GM23248 (cell line): ENCODE results near the gene RBM19. TPM values are rescaled to one million over a fixed set of nuclear protein-coding genes. Genes with fewer than 3 reads are reported as not detected.

Experiments
- DNase-seq: peaks from one replicate; pipeline ENCODE4 v3.0.0-alpha.2; 2015
- H2AFZ ChIP-seq: fragments of 200-600 bp; sonication (generic); 2 replicates; pipeline ENCODE4 v1.6.1; 2016; ENCODE audit warnings: antibody characterized with exemption
- H3F3A ChIP-seq: fragments of 200-600 bp; sonication (generic); 2 replicates; pipeline ENCODE4 v1.6.1; 2016; ENCODE audit warnings: mild to moderate bottlenecking, antibody characterized with exemption, mixed run types; ENCODE audit not compliant: insufficient read depth
- H3K27ac ChIP-seq: fragments of 200-600 bp; sonication (generic); 2 replicates; pipeline ENCODE4 v1.5.1; 2016; ENCODE audit warnings: mild to moderate bottlenecking
- H3K27me3 ChIP-seq: fragments of 200-600 bp; sonication (generic); replicated peaks from 2 replicates; pipeline ENCODE4 v1.6.1; 2016; ENCODE audit warnings: mild to moderate bottlenecking; ENCODE audit not compliant: insufficient read depth
- H3K36me3 ChIP-seq: fragments of 200-600 bp; sonication (generic); 2 replicates; pipeline ENCODE4 v1.6.1; 2016; ENCODE audit warnings: low read depth, mild to moderate bottlenecking
- H3K4me1 ChIP-seq: fragments of 200-600 bp; sonication (generic); 2 replicates; pipeline ENCODE4 v1.6.1; 2016; ENCODE audit warnings: mild to moderate bottlenecking; ENCODE audit not compliant: insufficient read depth
- H3K4me2 ChIP-seq: fragments of 200-600 bp; sonication (generic); one replicate; pipeline ENCODE4 v1.6.1; 2016; ENCODE audit warnings: mild to moderate bottlenecking; ENCODE audit not compliant: unreplicated experiment
- H3K4me3 ChIP-seq: fragments of 200-600 bp; sonication (generic); 2 replicates; pipeline ENCODE4 v1.5.1; 2016; ENCODE audit warnings: mild to moderate bottlenecking
- H3K79me2 ChIP-seq: fragments of 200-600 bp; sonication (generic); 2 replicates; pipeline ENCODE4 v1.6.1; 2016; ENCODE audit warnings: mild to moderate bottlenecking; ENCODE audit not compliant: insufficient read depth
- H3K9ac ChIP-seq: fragments of 200-600 bp; sonication (generic); 2 replicates; pipeline ENCODE4 v1.6.1; 2016; ENCODE audit warnings: mild to moderate bottlenecking
- H3K9me2 ChIP-seq: fragments of 200-600 bp; sonication (generic); 2 replicates; pipeline ENCODE4 v1.6.1; 2016; ENCODE audit warnings: mixed run types, mild to moderate bottlenecking, moderate library complexity; ENCODE audit not compliant: insufficient read depth
- H3K9me3 ChIP-seq: fragments of 200-600 bp; sonication (generic); one replicate; pipeline ENCODE4 v1.6.1; 2017; ENCODE audit warnings: low read depth
- H4K20me1 ChIP-seq: fragments of 200-600 bp; sonication (generic); 2 replicates; pipeline ENCODE4 v1.6.0; 2016; ENCODE audit not compliant: insufficient read depth
- EZH2 ChIP-seq: fragments of 200-600 bp; sonication (generic); IDR thresholded peaks from 2 replicates; pipeline ENCODE4 v1.6.1; 2018; ENCODE audit warnings: antibody characterized with exemption, mild to moderate bottlenecking; ENCODE audit not compliant: insufficient read depth, poor library complexity, severe bottlenecking
- EZH2phosphoT487 ChIP-seq: fragments of 200-600 bp; sonication (generic); IDR thresholded peaks from 2 replicates; pipeline ENCODE4 v1.6.1; 2018; ENCODE audit warnings: antibody characterized with exemption, moderate library complexity, mild to moderate bottlenecking, low read depth; ENCODE audit not compliant: insufficient read depth
- WGBS, 2 experiments: methylation state at CpG; one replicate each; pipeline ENCODE4 v1.1.6; 2015 to 2017; ENCODE audit warnings: low lambda C conversion rate in 2 of 2, low coverage in 1 of 2; ENCODE audit errors: missing lambda C conversion rate in 2 of 2; 5-methylcytosine and 5-hydroxymethylcytosine counted together
- in situ Hi-C: fragments of 300-500 bp; cut with MboI; formaldehyde crosslinking; loops from 2 replicates; pipeline ENCODE4 v1.15.0; 2020
- polyA plus RNA-seq: library from polyadenylated mRNA; unstranded; fragments of >200 nt; fragmentation: Nextera tagmentation; extraction: Ambion mirVana; gene quantifications from 2 replicates; pipeline ENCODE4 v1.2.1, GENCODE V29; 2016
- total RNA-seq: library from RNA; depleted of rRNA; stranded (reverse); fragments of >200 nt; shearing (Covaris generic); gene quantifications from 2 replicates; pipeline ENCODE4 v1.2.3, GENCODE V29; 2014

Gene RBM19
- total and polyA plus RNA-seq, 2 experiments from 2014 or later: 14.8 to 17.1 TPM

DNA sequence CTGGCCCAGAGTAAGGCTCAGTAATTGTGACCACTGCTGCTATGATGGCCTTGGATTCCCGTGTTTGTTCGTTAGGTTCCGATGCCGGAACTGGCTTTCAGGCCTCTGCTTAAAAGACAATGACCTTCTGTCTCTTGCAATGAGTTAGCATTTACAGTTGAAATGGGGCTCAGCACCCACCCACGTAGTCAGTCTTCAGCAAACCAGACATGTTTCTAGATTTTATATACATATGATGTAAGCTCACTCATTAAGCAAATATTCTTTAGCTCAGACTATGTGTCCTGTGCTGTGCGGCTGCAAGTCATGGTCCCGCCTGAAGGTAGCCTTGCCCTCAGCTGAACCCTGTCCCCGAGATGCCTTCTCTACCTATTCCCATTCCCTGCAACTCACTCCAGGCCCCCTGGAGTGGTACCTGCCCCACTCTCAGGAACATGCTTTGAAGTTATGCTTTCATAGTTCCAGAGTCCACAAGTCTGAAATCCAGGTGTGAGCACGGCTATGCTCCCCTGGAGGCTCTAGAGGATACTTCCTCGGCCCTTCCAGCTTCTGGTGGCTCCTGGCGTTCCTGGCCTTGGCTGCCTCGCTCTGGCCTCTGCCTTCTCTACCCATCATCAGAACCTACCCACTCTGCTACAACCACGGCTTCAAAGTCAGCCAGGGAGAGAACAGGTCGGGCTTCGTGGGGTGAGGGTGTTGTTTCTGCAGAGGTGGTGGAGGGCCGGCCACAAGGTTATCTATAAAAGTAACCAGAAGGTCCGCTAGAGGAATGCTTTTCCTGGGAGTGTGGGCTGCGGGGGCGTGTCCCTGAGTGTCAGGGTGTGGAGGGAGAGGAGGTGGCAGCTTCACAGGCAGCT is 157.8 kb downstream of the RBM19 start:
- no peak overlapping the region for H3K9ac ChIP-seq
- H3K36me3 ChIP-seq: no peaks in the 10 kb centered on the region
- H3K27ac ChIP-seq: no peak overlapping the region
- H3K4me3 ChIP-seq: no peak overlapping the region
- H4K20me1 ChIP-seq: no peaks in the 10 kb centered on the region
- H3K4me1 ChIP-seq: no peaks in the 10 kb centered on the region
- H3K9me2 ChIP-seq: no peaks in the 10 kb centered on the region
- H3K79me2 ChIP-seq: no peaks in the 10 kb centered on the region
- no peak for TF ChIP-seq EZH2phosphoT487
- TF ChIP-seq EZH2: no peak
- no peaks in the 10 kb centered on the region for H3F3A ChIP-seq
- in situ Hi-C loops: no loop called here
- H3K27me3 ChIP-seq: no peaks in the 10 kb centered on the region
- no peaks in the 10 kb centered on the region for H3K9me3 ChIP-seq
- H2AFZ ChIP-seq: no peak overlapping the region
- DNase-seq: no peak
- 80 to 81% methylated on average over 19 of the region's 19 CpGs for WGBS, 2 experiments
- H3K4me2 ChIP-seq: no peak overlapping the region

DNA sequence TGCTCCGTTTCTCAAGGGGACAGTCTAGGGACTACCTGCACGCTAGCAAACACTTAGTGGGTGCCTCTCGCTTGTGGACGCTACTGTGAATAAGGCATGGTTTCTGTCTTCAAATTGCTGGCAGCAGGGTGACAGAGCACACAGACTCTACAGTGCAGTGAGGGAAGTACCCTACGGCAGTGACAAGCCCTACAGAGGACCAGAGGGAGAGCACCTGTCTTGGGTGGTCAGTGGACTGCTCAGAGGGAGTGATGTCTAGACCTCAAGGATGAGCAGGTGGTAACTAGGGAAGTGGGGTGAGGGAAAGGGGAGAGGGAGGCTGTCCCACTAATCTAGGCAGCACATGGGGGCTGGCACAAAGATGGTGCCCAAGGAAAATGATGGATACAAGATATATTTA is 160.5 kb downstream of the RBM19 start:
- Histone ChIP-seq H3K9me2 (no peaks in the 10 kb centered on the region), H2AFZ (no peak overlapping the region), H3K4me2 (no peak overlapping the region), H3K4me1 (no peaks in the 10 kb centered on the region), H3K4me3 (no peak overlapping the region), H3K79me2 (no peaks in the 10 kb centered on the region), H3K27ac (no peak overlapping the region), H3K9me3 (no peaks in the 10 kb centered on the region), H3K9ac (no peak overlapping the region), H3K36me3 (no peaks in the 10 kb centered on the region), H4K20me1 (no peaks in the 10 kb centered on the region), H3F3A (no peaks in the 10 kb centered on the region), H3K27me3 (no peaks in the 10 kb centered on the region)
- 57 to 60% methylated on average over 5 of the region's 5 CpGs for WGBS, 2 experiments
- DNase-seq: no peak
- in situ Hi-C loops: no loop called here
- TF ChIP-seq EZH2 (no peak), EZH2phosphoT487 (no peak)

- Histone ChIP-seq H3K36me3 (no peaks in the 10 kb centered on the region), H3K4me2 (no peak overlapping the region), H3K27me3 (no peaks in the 10 kb centered on the region), H3K9me2 (no peaks in the 10 kb centered on the region), H3K27ac (no peak overlapping the region), H4K20me1 (no peaks in the 10 kb centered on the region), H3K4me1 (no peaks in the 10 kb centered on the region), H3K4me3 (no peak overlapping the region), H3F3A (no peaks in the 10 kb centered on the region), H3K9me3 (no peaks in the 10 kb centered on the region), H3K79me2 (no peaks in the 10 kb centered on the region), H2AFZ (no peak overlapping the region), H3K9ac (no peak overlapping the region)
- DNase-seq: no peak
- in situ Hi-C loops: no loop called here
- TF ChIP-seq EZH2phosphoT487: no peak
- 65 to 75% methylated on average over 14 to 16 of the region's 16 CpGs for WGBS, 2 experiments
Observed at GRCh38 chr12:113804961-113805600, 161.0 kb downstream of the RBM19 start.

GRCh38 chr12:113803759-113804140 is 162.4 kb downstream of the RBM19 start:
- in situ Hi-C loops: no loop called here

More at GRCh38 chr12:113803759-113804140, 162.4 kb downstream of the RBM19 start:
- Histone ChIP-seq H3K9me3 (no peaks in the 10 kb centered on the region), H3K4me1 (no peaks in the 10 kb centered on the region), H3K79me2 (no peaks in the 10 kb centered on the region), H3K9me2 (no peaks in the 10 kb centered on the region), H4K20me1 (no peaks in the 10 kb centered on the region), H3F3A (no peaks in the 10 kb centered on the region), H3K4me2 (no peak overlapping the region), H3K27ac (no peak overlapping the region), H2AFZ (no peak overlapping the region), H3K4me3 (no peak overlapping the region), H3K9ac (no peak overlapping the region), H3K27me3 (no peaks in the 10 kb centered on the region), H3K36me3 (no peaks in the 10 kb centered on the region)
- no peak for DNase-seq
- 56 to 59% methylated on average over 3 of the region's 3 CpGs for WGBS, 2 experiments
- TF ChIP-seq EZH2phosphoT487 (no peak), EZH2 (no peak)
